Ovary (tissue), 9 donors: ENCODE results near the gene SETD1A. TPM values are rescaled to one million over a fixed set of nuclear protein-coding genes. Genes with fewer than 3 reads are reported as not detected.

Experiments used
- DNase-seq, 5 donors: peaks; one replicate each; pipeline ENCODE4 v3.0.0-alpha.2; 2019 to 2020
- H3K27ac ChIP-seq, 2 donors: fragments of 200-600 bp; one replicate each; pipeline versions ENCODE4 v1.5.1 to v1.8.0; 2019 to 2022
- H3K27me3 ChIP-seq: fragments of 200-600 bp; one replicate; pipeline ENCODE4 v1.8.0; 2022
- H3K36me3 ChIP-seq: fragments of 200-600 bp; sonication (generic); one replicate; pipeline ENCODE4 v1.5.1; 2019
- H3K4me1 ChIP-seq: one replicate; pipeline ENCODE4 v1.8.1; 2013; ENCODE audit warnings: mild to moderate bottlenecking, moderate library complexity; ENCODE audit not compliant: insufficient read depth
- H3K4me3 ChIP-seq: fragments of 200-600 bp; sonication (generic); one replicate; pipeline ENCODE4 v1.5.1; 2017
- H3K9me3 ChIP-seq, 2 donors: fragments of 200-600 bp in 1 of 2; sonication (generic) in 1 of 2; one replicate each; pipeline versions ENCODE4 v1.5.1 to v1.8.1; 2013 to 2019; ENCODE audit warnings: mild to moderate bottlenecking in 1 of 2, moderate library complexity in 1 of 2
- CTCF ChIP-seq, 3 donors: fragments of 450-650 bp in 2 of 3; fragments of 200-600 bp in 1 of 3; IDR thresholded peaks; one replicate each; pipeline versions ENCODE4 v1.5.1 to v1.8.0; 2016 to 2022; ENCODE audit warnings: antibody characterized with exemption in 3 of 3, mild to moderate bottlenecking in 1 of 3
- EP300 ChIP-seq: sonication (generic); formaldehyde crosslinking; IDR thresholded peaks from one replicate; pipeline ENCODE4 v1.6.1; 2017; ENCODE audit warnings: antibody characterized with exemption
- POLR2A ChIP-seq: fragments of 450-650 bp; IDR thresholded peaks from one replicate; pipeline ENCODE4 v1.6.1; 2017; ENCODE audit warnings: antibody characterized with exemption, mild to moderate bottlenecking, moderate library complexity
- WGBS, 3 donors: extraction: QIAGEN DNeasy Blood & Tissue Kit in 1 of 3; methylation state at CpG; one replicate each; pipeline versions ENCODE4 v1.1.5 to v1.1.7; 2013 to 2017; 5-methylcytosine and 5-hydroxymethylcytosine counted together
- intact Hi-C, 4 donors: fragments of 100-400 bp; cut with DNase I; formaldehyde crosslinking; loops; one replicate each; pipeline versions ENCODE4 v1.11.0 to v1.15.1; 2022 to 2023
- polyA plus RNA-seq, 2 donors: library from polyadenylated mRNA; stranded (reverse); fragments of 200-250 nt in 1 of 2; fragments of 350-450 nt in 1 of 2; fragmentation: Illumina TruSeq in 1 of 2; extraction: RNeasy Lipid Tissue Mini Kit (QIAGEN cat#74804) in 1 of 2; gene quantifications; one replicate each; pipeline ENCODE4 v1.2.3, GENCODE V29; 2013 to 2014
- total RNA-seq, 7 donors: library from RNA; depleted of rRNA in 2 of 7; stranded (reverse); fragments of >200 nt in 2 of 7; fragmentation: NEBNext Ultra II Directional in 3 of 7; extraction: Animal tissue kit (Norgen Biotek cat#: 25700) in 3 of 7; gene quantifications; one replicate each; pipeline versions ENCODE4 v1.1.0 to v1.2.4, GENCODE V29; 2016 to 2023
- donor health status: DM: no; HTN: no; CAD: no; lungs with moderate emphysema.
- donor health status: DM: no; HTN: no; CAD: no.
- donor health status: Bipolar disorder and iron deficiency.
- donor health status: DM: yes; HTN: yes; CAD: no.
- donor health status: DM: no; HTN: no; CAD: no.
- donor health status: DM: yes; HTN: yes; CAD: no.

Gene SETD1A
- total and polyA plus RNA-seq, 9 donors, result 5.0 to 31.8 (median 24.7) TPM

- 62 to 66% (median 64%) methylated on average over 14 of the region's 14 CpGs for WGBS, 3 donors
- Histone ChIP-seq H3K27ac (no peak overlapping the region), H3K36me3 (no peaks in the 10 kb centered on the region), H3K27me3 (no peaks in the 10 kb centered on the region), H3K4me3 (no peak overlapping the region), H3K9me3 (no peaks in the 10 kb centered on the region), H3K4me1 (peaks cover 8% of the 10 kb centered on the region)
- no peak for DNase-seq
- intact Hi-C loops, result loop anchor here in 3 of 4 donors (2.0 to 10.0 kb wide), 6 partner anchors 51 to 891 kb away; partner anchors contain the start of genes ZNF267 (in 2 of the 3), STX4 (in 1 of the 3) and ZNF843 (in 1 of the 3)
- TF ChIP-seq EP300, result no peak
- no peak for TF ChIP-seq POLR2A
- no peak for TF ChIP-seq CTCF (IDR thresholded peaks at IDR 0.05)
Measured at GRCh38 chr16:30983898-30984610, 26.5 kb downstream of the SETD1A start.

GRCh38 chr16:30984669-30985400, 27.3 kb downstream of the SETD1A start, which contains the start of gene HSD3B7:
HSD3B7 (plus strand) TSS chr16:30985207; CDS start chr16:30985659, 452 bp downstream.
- Histone ChIP-seq H3K27me3 (no peaks in the 10 kb centered on the region), H3K27ac (no peak within 1 kb of the TSS), H3K4me3 (peak within 1 kb of the TSS; percentile 42), H3K4me1 (peaks cover 8% of the 10 kb centered on the region), H3K9me3 (no peaks in the 10 kb centered on the region), H3K36me3 (no peaks in the 10 kb centered on the region)
- peak; percentile 90 to 96 (median 94) for DNase-seq
- WGBS, 3 donors, result 18 to 25% (median 21%) methylated on average over 24 of the region's 24 CpGs
- intact Hi-C loops, result loop anchor here (2.0 to 10.0 kb wide), 7 partner anchors 50 to 890 kb away; partner anchors contain the start of genes ZNF843 (in 4 of the 4), ZNF267 (in 2 of the 4) and STX4 (in 1 of the 4)
- TF ChIP-seq POLR2A, result no peak
- peak; percentile 87 to 97 (median 97) for TF ChIP-seq CTCF (IDR thresholded peaks at IDR 0.05)
- no peak for TF ChIP-seq EP300

- 35 to 51% (median 44%) methylated on average over 18 to 20 of the region's 20 CpGs for WGBS, 3 donors
- no peak overlapping the region for H3K27ac ChIP-seq
- TF ChIP-seq CTCF (IDR thresholded peaks at IDR 0.05), result no peak
- TF ChIP-seq POLR2A, result no peak
- TF ChIP-seq EP300, result no peak
- peak in 4 of 5 donors; percentile 46 to 63 (median 52) for DNase-seq
- H3K27me3 ChIP-seq, result no peaks in the 10 kb centered on the region
- peak overlapping the region; percentile 42 for H3K4me3 ChIP-seq
- no peaks in the 10 kb centered on the region for H3K36me3 ChIP-seq
- intact Hi-C loops, result loop anchor here (2.0 to 10.0 kb wide), 6 partner anchors 49 to 889 kb away; partner anchors contain the start of genes ZNF843 (in 4 of the 4), ZNF267 (in 2 of the 4) and STX4 (in 1 of the 4)
- H3K4me1 ChIP-seq, result peaks cover 8% of the 10 kb centered on the region
- H3K9me3 ChIP-seq, result no peaks in the 10 kb centered on the region
Measured at GRCh38 chr16:30985401-30986128, 28.0 kb downstream of the SETD1A start.
